ENCODE data around the gene SPG7. TPM values are rescaled to one million over a fixed set of nuclear protein-coding genes. Genes with fewer than 3 reads are reported as not detected.

The SPG7 gene
- total RNA-seq, 4 donors from 2014 or later: 102 to 178 (median 127) TPM

DNA sequence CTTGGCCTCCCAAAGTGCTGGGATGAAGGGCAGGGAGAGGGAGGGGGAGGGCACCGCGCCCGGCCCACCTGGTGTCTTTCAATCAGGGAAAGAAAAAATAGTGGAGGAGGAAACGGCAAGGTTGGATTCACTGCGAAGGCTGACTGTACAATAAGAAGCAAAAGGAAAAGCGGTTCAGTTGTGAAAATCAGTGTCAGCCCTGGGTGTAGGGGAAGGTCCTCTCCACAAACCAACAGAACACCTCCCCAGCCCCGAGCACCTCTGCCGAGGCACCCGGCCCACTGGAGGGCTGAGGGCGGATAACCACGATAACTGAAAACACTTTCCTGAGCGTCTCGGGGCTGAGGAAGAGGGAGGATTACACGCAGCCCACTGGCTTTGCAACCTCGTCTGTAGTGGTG lies 1.4 kb upstream of the SPG7 start:
- no peak for DNase-seq (ENCODE audit: low spot score in 2 of 2)
- H3K27ac ChIP-seq: peak overlapping the region; percentile 82 to 96 (median 92)
- peaks cover 4 to 62% (median 34%) of the 10 kb centered on the region in 4 donors for H3K4me1 ChIP-seq
- peaks cover 0 to 16% (median 6%) of the 10 kb centered on the region in 3 donors for H3K36me3 ChIP-seq
- WGBS, 2 donors: 38 to 55% methylated on average over 15 of the region's 15 CpGs
- no peaks in the 10 kb centered on the region for H3K9me3 ChIP-seq
- no peaks in the 10 kb centered on the region for H3K27me3 ChIP-seq
- peak overlapping the region in 2 of 4 donors; percentile 88 to 96 for H3K4me3 ChIP-seq
- TF ChIP-seq EP300 (IDR thresholded peaks at IDR 0.05): no peak
- no peak for TF ChIP-seq CTCF (IDR thresholded peaks at IDR 0.05)
- TF ChIP-seq POLR2A (IDR thresholded peaks at IDR 0.05): no peak

DNA sequence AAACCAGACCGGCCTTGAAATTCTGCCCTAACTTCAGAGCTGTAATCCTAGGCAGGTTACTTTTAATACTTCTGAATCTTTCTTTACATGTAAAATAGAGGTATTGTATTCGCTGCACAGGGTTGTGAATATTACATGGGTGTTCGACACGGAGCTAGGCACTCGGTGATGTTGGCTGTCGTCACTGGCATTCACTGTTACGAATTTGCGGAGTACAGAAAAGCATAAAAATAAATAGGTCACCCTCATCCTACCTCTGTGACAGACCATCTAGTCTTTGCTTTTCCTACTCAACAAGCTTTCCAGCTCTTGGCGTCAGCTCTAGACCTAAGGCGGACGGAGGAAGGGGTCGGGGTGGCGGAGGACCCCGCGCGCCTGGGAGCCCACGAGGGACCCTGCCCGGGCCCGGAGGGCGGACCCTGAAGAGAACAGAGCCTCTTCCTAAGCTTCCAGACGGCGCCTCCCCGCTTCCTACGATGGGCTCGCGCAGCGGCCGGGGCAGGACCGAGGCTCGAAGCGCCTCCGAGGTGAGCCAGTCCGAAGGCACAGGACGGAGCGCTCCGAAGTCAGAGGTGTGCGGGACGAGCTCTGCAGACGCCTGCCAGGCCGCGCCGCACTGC lies 879 bp upstream of the SPG7 start:
- H3K4me1 ChIP-seq: peaks cover 4 to 58% (median 34%) of the 10 kb centered on the region in 4 donors
- WGBS, 2 donors: 10 to 17% methylated on average over 15 to 29 of the region's 42 CpGs
- no peaks in the 10 kb centered on the region for H3K9me3 ChIP-seq
- H3K36me3 ChIP-seq: peaks cover 0 to 21% (median 6%) of the 10 kb centered on the region in 3 donors
- H3K27ac ChIP-seq: peak overlapping the region; percentile 82 to 96 (median 92)
- H3K27me3 ChIP-seq: no peaks in the 10 kb centered on the region
- H3K4me3 ChIP-seq: peak overlapping the region; percentile 88 to 98 (median 95)
- DNase-seq (ENCODE audit: low spot score in 2 of 2): no peak
- TF ChIP-seq POLR2A (IDR thresholded peaks at IDR 0.05): no peak
- TF ChIP-seq EP300 (IDR thresholded peaks at IDR 0.05): no peak
- no peak for TF ChIP-seq CTCF (IDR thresholded peaks at IDR 0.05)

DNA sequence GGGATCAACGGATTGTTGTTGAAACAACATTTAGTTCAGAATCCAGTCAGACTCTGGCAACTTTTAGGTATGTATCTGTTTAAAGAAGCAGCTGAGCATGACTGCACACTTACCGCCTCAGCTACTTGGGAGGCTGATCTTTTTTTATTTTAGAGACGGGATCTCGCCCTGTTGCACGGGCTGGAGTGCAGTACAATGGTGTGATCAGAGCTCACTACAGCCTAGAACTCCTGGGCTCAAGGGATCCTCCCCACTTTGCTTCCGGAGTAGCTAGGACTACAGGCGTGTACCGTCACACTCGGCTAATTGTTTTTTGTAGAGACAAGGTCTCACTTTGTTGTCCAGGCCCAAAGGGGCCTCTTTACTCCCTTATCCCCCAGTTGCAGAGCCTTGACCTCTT lies 2.3 kb downstream of the SPG7 start:
- no peak overlapping the region for H3K27ac ChIP-seq
- TF ChIP-seq POLR2A (IDR thresholded peaks at IDR 0.05) (no peak), EP300 (IDR thresholded peaks at IDR 0.05) (no peak), CTCF (IDR thresholded peaks at IDR 0.05) (no peak)
- H3K9me3 ChIP-seq: no peaks in the 10 kb centered on the region
- H3K4me1 ChIP-seq: peaks cover 4 to 38% (median 27%) of the 10 kb centered on the region in 4 donors
- no peak overlapping the region for H3K4me3 ChIP-seq
- peaks cover 2 to 52% (median 19%) of the 10 kb centered on the region in 3 donors for H3K36me3 ChIP-seq
- 78 to 86% methylated on average over 9 of the region's 9 CpGs for WGBS, 2 donors
- H3K27me3 ChIP-seq: no peaks in the 10 kb centered on the region
- DNase-seq (ENCODE audit: low spot score in 2 of 2): no peak

- Histone ChIP-seq H3K9me3 (no peaks in the 10 kb centered on the region), H3K36me3 (peaks cover 2 to 61% (median 19%) of the 10 kb centered on the region in 3 donors), H3K27ac (no peak overlapping the region), H3K27me3 (no peaks in the 10 kb centered on the region), H3K4me3 (no peak overlapping the region), H3K4me1 (peaks cover 0 to 30% (median 18%) of the 10 kb centered on the region in 4 donors)
- no peak for DNase-seq (ENCODE audit: low spot score in 2 of 2)
- 79 to 86% methylated on average over 8 of the region's 8 CpGs for WGBS, 2 donors
- no peak for TF ChIP-seq POLR2A (IDR thresholded peaks at IDR 0.05)
- TF ChIP-seq CTCF (IDR thresholded peaks at IDR 0.05): no peak
- no peak for TF ChIP-seq EP300 (IDR thresholded peaks at IDR 0.05)
Observed at GRCh38 chr16:89511374-89511773, 3.2 kb downstream of the SPG7 start.

GRCh38 chr16:89512453-89512852 lies 4.2 kb downstream of the SPG7 start:
- no peaks in the 10 kb centered on the region for H3K27me3 ChIP-seq
- no peaks in the 10 kb centered on the region for H3K9me3 ChIP-seq
- 91 to 93% methylated on average over 9 of the region's 9 CpGs for WGBS, 2 donors
- no peak overlapping the region for H3K27ac ChIP-seq
- peaks cover 0 to 19% (median 9%) of the 10 kb centered on the region in 4 donors for H3K4me1 ChIP-seq
- H3K36me3 ChIP-seq: peaks cover 2 to 71% (median 19%) of the 10 kb centered on the region in 3 donors
- TF ChIP-seq CTCF (IDR thresholded peaks at IDR 0.05): no peak
- no peak for TF ChIP-seq POLR2A (IDR thresholded peaks at IDR 0.05)
- TF ChIP-seq EP300 (IDR thresholded peaks at IDR 0.05): no peak
- no peak for DNase-seq (ENCODE audit: low spot score in 2 of 2)
- H3K4me3 ChIP-seq: no peak overlapping the region
